H1 (cell line): ENCODE measurements around the gene TPRKB. TPM values are rescaled to one million over a fixed set of nuclear protein-coding genes. Genes with fewer than 3 reads are reported as not detected.

Experiments used
- CTCF ChIA-PET: fragments of 300-600 bp; sonication (Branson Sonifier 250); formaldehyde crosslinking; loops from one replicate; lab custom pipeline; 2021; ENCODE audit not compliant: partially characterized antibody; lab: Charles Lee
- POLR2A ChIA-PET: fragments of 300-600 bp; sonication (Branson Sonifier 250); formaldehyde crosslinking; loops from one replicate; lab custom pipeline; 2021; ENCODE audit warnings: inconsistent platforms; ENCODE audit not compliant: partially characterized antibody; lab: Charles Lee
- DNase-seq, 2 experiments: peaks; one replicate each; pipeline versions ENCODE4 v3.0.0 to v3.0.0-alpha.2; 2010 to 2022; ENCODE audit warnings: low spot score in 2 of 2, low read depth in 1 of 2, mixed read lengths in 1 of 2
- FAIRE-seq: peaks from 2 replicates; lab custom pipeline; 2011; peaks lifted over from hg19 to GRCh38; lab: Jason Lieb, UNC
- H2AFZ ChIP-seq: 2 replicates; pipeline ENCODE4 v1.8.1; 2012; ENCODE audit warnings: low read length, inconsistent platforms
- H2AK5ac ChIP-seq: 2 replicates; pipeline ENCODE4 v1.6.1; 2013; ENCODE audit warnings: low read depth, low read length
- H2BK120ac ChIP-seq: replicated peaks from 2 replicates; pipeline ENCODE3; 2013; ENCODE audit warnings: low read depth, low read length, inconsistent platforms
- H2BK12ac ChIP-seq: 2 replicates; pipeline ENCODE4 v1.6.1; 2013; ENCODE audit warnings: low read depth, low read length
- H2BK15ac ChIP-seq: 2 replicates; pipeline ENCODE4 v1.6.1; 2013; ENCODE audit warnings: low read length
- H2BK20ac ChIP-seq: 2 replicates; pipeline ENCODE4 v1.6.1; 2013; ENCODE audit warnings: low read length
- H2BK5ac ChIP-seq: 2 replicates; pipeline ENCODE4 v1.6.1; 2013; ENCODE audit warnings: low read depth, low read length
- H3K14ac ChIP-seq: 2 replicates; pipeline ENCODE4 v1.6.1; 2013; ENCODE audit warnings: inconsistent platforms; ENCODE audit not compliant: insufficient read length
- H3K18ac ChIP-seq: 2 replicates; pipeline ENCODE4 v1.6.1; 2013; ENCODE audit warnings: low read length; ENCODE audit errors: extremely low read depth
- H3K23ac ChIP-seq: 2 replicates; pipeline ENCODE4 v1.6.1; 2013; ENCODE audit warnings: inconsistent platforms; ENCODE audit not compliant: insufficient read length
- H3K23me2 ChIP-seq: 2 replicates; pipeline ENCODE4 v1.6.1; 2013; ENCODE audit warnings: low read depth, low read length
- H3K27ac ChIP-seq: 2 replicates; pipeline ENCODE4 v1.6.1; 2011; ENCODE audit warnings: low read depth, low read length, inconsistent platforms
- H3K27me3 ChIP-seq, 4 experiments: replicated peaks in 1 of 4; 1 replicate in 1 of 4; 2 replicates in 3 of 4; pipeline versions ENCODE4 v1.6.1 to v1.8.1; 2011 to 2013; ENCODE audit warnings: low read length in 3 of 4, mild to moderate bottlenecking in 3 of 4, inconsistent platforms in 2 of 4, mixed read lengths in 2 of 4, moderate library complexity in 1 of 4; ENCODE audit not compliant: control insufficient read depth in 3 of 4, insufficient read depth in 3 of 4; ENCODE audit errors: extremely low read depth in 1 of 4
- H3K36me3 ChIP-seq, 4 experiments: 2 replicates each; pipeline versions ENCODE4 v1.6.1 to v1.8.1; 2011 to 2013; ENCODE audit warnings: mild to moderate bottlenecking in 4 of 4, low read length in 3 of 4, moderate library complexity in 2 of 4, control low read depth in 1 of 4, inconsistent platforms in 1 of 4; ENCODE audit not compliant: insufficient read depth in 4 of 4, control insufficient read depth in 2 of 4
- H3K4ac ChIP-seq: replicated peaks from 2 replicates; pipeline ENCODE3; 2013; ENCODE audit warnings: low read length, low read depth, mixed read lengths, inconsistent platforms; ENCODE audit not compliant: insufficient read length
- H3K4me1 ChIP-seq, 4 experiments: replicated peaks in 1 of 4; 1 replicate in 1 of 4; 2 replicates in 3 of 4; pipeline versions ENCODE4 v1.6.1 to v1.8.1; 2011 to 2013; ENCODE audit warnings: low read length in 3 of 4, inconsistent platforms in 2 of 4, mixed read lengths in 1 of 4; ENCODE audit not compliant: insufficient read depth in 4 of 4, control insufficient read depth in 3 of 4
- H3K4me2 ChIP-seq, 2 experiments: 2 replicates each; pipeline versions ENCODE4 v1.6.1 to v1.8.1; 2011 to 2013; ENCODE audit warnings: low read depth in 2 of 2, low read length in 2 of 2, control low read depth in 1 of 2, inconsistent platforms in 1 of 2, mild to moderate bottlenecking in 1 of 2; ENCODE audit not compliant: insufficient read depth in 1 of 2
- H3K4me3 ChIP-seq, 4 experiments: fragments of 200-600, 300-600 bp in 1 of 4; sonication (generic), shearing (Covaris generic), sonication (Bioruptor Twin) in 1 of 4; 2 replicates each; pipeline versions ENCODE4 v1.5.1 to v1.8.1; 2011 to 2016; ENCODE audit warnings: low read length in 4 of 4, low read depth in 3 of 4, control low read depth in 2 of 4, inconsistent platforms in 2 of 4, mild to moderate bottlenecking in 2 of 4, mixed read lengths in 1 of 4, moderate library complexity in 1 of 4; ENCODE audit not compliant: insufficient read depth in 2 of 4; ENCODE audit errors: extremely low read depth in 1 of 4
- H3K56ac ChIP-seq: replicated peaks from 2 replicates; pipeline ENCODE3; 2013; ENCODE audit warnings: low read depth, mild to moderate bottlenecking, mixed read lengths, low read length, inconsistent platforms; ENCODE audit not compliant: insufficient read length
- H3K79me1 ChIP-seq: 2 replicates; pipeline ENCODE4 v1.6.1; 2013; ENCODE audit warnings: low read depth, low read length, control low read depth
- H3K79me2 ChIP-seq, 2 experiments: 2 replicates each; pipeline versions ENCODE4 v1.6.1 to v1.8.1; 2012 to 2013; ENCODE audit warnings: low read length in 2 of 2, mild to moderate bottlenecking in 2 of 2, inconsistent platforms in 1 of 2; ENCODE audit not compliant: insufficient read depth in 2 of 2, control insufficient read depth in 1 of 2
- H3K9ac ChIP-seq, 4 experiments: replicated peaks in 1 of 4; 1 replicate in 1 of 4; 2 replicates in 3 of 4; pipeline versions ENCODE4 v1.6.1 to v1.8.1; 2011 to 2013; ENCODE audit warnings: low read depth in 3 of 4, low read length in 3 of 4, control low read depth in 2 of 4, mild to moderate bottlenecking in 2 of 4, moderate library complexity in 2 of 4, inconsistent platforms in 1 of 4; ENCODE audit errors: extremely low read depth in 1 of 4
- H3K9me3 ChIP-seq, 2 experiments: 2 replicates each; pipeline versions ENCODE4 v1.6.1 to v1.8.1; 2012 to 2013; ENCODE audit warnings: mild to moderate bottlenecking in 2 of 2, moderate library complexity in 2 of 2, control low read depth in 1 of 2, inconsistent platforms in 1 of 2, low read depth in 1 of 2, low read length in 1 of 2, mixed read lengths in 1 of 2; ENCODE audit not compliant: insufficient read depth in 2 of 2
- H4K20me1 ChIP-seq, 2 experiments: replicated peaks in 1 of 2; 2 replicates each; pipeline versions ENCODE3 to v1.8.1; 2011 to 2013; ENCODE audit warnings: inconsistent platforms in 2 of 2, low read length in 2 of 2, mild to moderate bottlenecking in 1 of 2; ENCODE audit not compliant: insufficient read depth in 2 of 2, control insufficient read depth in 1 of 2
- H4K5ac ChIP-seq: 2 replicates; pipeline ENCODE4 v1.6.1; 2013; ENCODE audit warnings: low read length, low read depth, mixed read lengths, inconsistent platforms; ENCODE audit not compliant: insufficient read length
- H4K8ac ChIP-seq: 2 replicates; pipeline ENCODE4 v1.8.0; 2013; ENCODE audit warnings: mild to moderate bottlenecking, moderate library complexity, low read length, inconsistent platforms; ENCODE audit not compliant: insufficient read depth; ENCODE audit errors: extremely low read depth
- H4K91ac ChIP-seq: replicated peaks from 2 replicates; pipeline ENCODE3; 2013; ENCODE audit warnings: low read length, mixed read lengths, inconsistent platforms; ENCODE audit not compliant: insufficient read length
- ATF2 ChIP-seq: IDR thresholded peaks from 2 replicates; pipeline ENCODE4 v1.6.1; 2012; ENCODE audit warnings: low read length, inconsistent platforms
- ATF3 ChIP-seq: IDR thresholded peaks from 2 replicates; pipeline ENCODE4 v1.6.1; 2011; ENCODE audit warnings: low read depth, mild to moderate bottlenecking, low read length; ENCODE audit not compliant: insufficient read depth
- FOSL1 ChIP-seq: IDR thresholded peaks from 2 replicates; pipeline ENCODE4 v1.6.1; 2011; ENCODE audit warnings: mild to moderate bottlenecking, low read depth, low read length, moderate library complexity; ENCODE audit not compliant: insufficient read depth
- JUN ChIP-seq: IDR thresholded peaks from 2 replicates; pipeline ENCODE4 v1.6.1; 2011; ENCODE audit warnings: low read depth, mild to moderate bottlenecking, improper control_type of control experiment, low read length
- MAX ChIP-seq: IDR thresholded peaks from 2 replicates; pipeline ENCODE4 v1.6.1; 2012; ENCODE audit warnings: inconsistent platforms
- PHF8 ChIP-seq: fragments of 200-600 bp; sonication (generic); conservative IDR thresholded peaks from 2 replicates; pipeline ENCODE4 v1.7.1; 2012; ENCODE audit warnings: low read depth, mild to moderate bottlenecking, inconsistent platforms, low read length, moderate library complexity
- RAD21 ChIP-seq, 2 experiments: IDR thresholded peaks in 1 of 2; conservative IDR thresholded peaks in 1 of 2; 2 replicates each; pipeline ENCODE4 v1.6.1; 2011; ENCODE audit warnings: low read depth in 2 of 2, low read length in 2 of 2, improper control_type of control experiment in 1 of 2, inconsistent platforms in 1 of 2, mild to moderate bottlenecking in 1 of 2, moderate library complexity in 1 of 2
- SP4 ChIP-seq: IDR thresholded peaks from 2 replicates; pipeline ENCODE4 v1.6.1; 2012; ENCODE audit warnings: low read length, inconsistent platforms
- SUZ12 ChIP-seq: fragments of 200-600 bp; sonication (generic); IDR thresholded peaks from 2 replicates; pipeline ENCODE4 v1.6.1; 2012; ENCODE audit warnings: mild to moderate bottlenecking, inconsistent platforms, low read length, moderate library complexity, mixed read lengths
- TCF12 ChIP-seq: IDR thresholded peaks from 2 replicates; pipeline ENCODE4 v1.6.1; 2011; ENCODE audit warnings: low read depth, mild to moderate bottlenecking, low read length
- WGBS, 2 experiments: shearing (Covaris generic) in 1 of 2; methylation state at CpG; one replicate each; pipeline versions ENCODE4 v1.1.6 to v1.1.7; 2013 to 2015; ENCODE audit warnings: low lambda C conversion rate in 2 of 2, mixed read lengths in 2 of 2, inconsistent platforms in 1 of 2, low coverage in 1 of 2, missing lambda C conversion rate in 1 of 2; ENCODE audit not compliant: insufficient replicate concordance in 2 of 2, insufficient coverage in 1 of 2, insufficient read length in 1 of 2; ENCODE audit errors: extremely low coverage in 1 of 2, missing lambda C conversion rate in 1 of 2; 5-methylcytosine and 5-hydroxymethylcytosine counted together
- polyA plus RNA-seq, 7 experiments: library from polyadenylated mRNA; depleted of rRNA in 3 of 7; stranded (reverse) in 5 of 7; unstranded in 2 of 7; fragments of >200 nt in 5 of 7; fragments of 200-250 nt in 2 of 7; gene quantifications; 1 replicate in 5 of 7; 2 replicates in 1 of 7; 4 replicates in 1 of 7; pipeline versions ENCODE4 v1.2.1 to v1.2.3, GENCODE V29; 2011 to 2013; ENCODE audit warnings: missing spikeins in 2 of 7, mixed read lengths in 2 of 7
- total RNA-seq: library from RNA; stranded (reverse); fragmentation: NEBNext Ultra II Directional; extraction: Animal tissue kit (Norgen Biotek cat#: 25700); gene quantifications from 2 replicates; pipeline ENCODE4 v1.2.1, GENCODE V29; 2021

Gene TPRKB
- total and polyA plus RNA-seq, 2 of the 8 experiments (the other 6 are each of a cell fraction or from before 2014, with no cell fraction given): 40.3 to 41.6 TPM

- Histone ChIP-seq H2BK120ac (no peak overlapping the region), H2BK12ac (no peak overlapping the region), H2AFZ (no peak overlapping the region), H4K20me1 (no peaks in the 10 kb centered on the region), H3K27ac (no peak overlapping the region), H2AK5ac (no peak overlapping the region), H3K9ac (no peak overlapping the region), H2BK20ac (no peak overlapping the region), H2BK15ac (no peak overlapping the region), H3K23me2 (no peaks in the 10 kb centered on the region), H3K79me2 (no peaks in the 10 kb centered on the region), H3K9me3 (peaks cover 22 to 29% of the 10 kb centered on the region in 2 experiments; a peak in 3 of 4 replicates), H3K18ac (no peak overlapping the region), H3K23ac (no peak overlapping the region), H4K91ac (no peak overlapping the region), H2BK5ac (no peak overlapping the region), H3K4me2 (no peak overlapping the region), H3K4me1 (no peaks in the 10 kb centered on the region), H3K56ac (no peak overlapping the region), H3K79me1 (no peaks in the 10 kb centered on the region), H3K27me3 (no peaks in the 10 kb centered on the region; a peak in 1 of 7 replicates), H3K14ac (no peak overlapping the region), H4K8ac (no peak overlapping the region), H3K4ac (no peak overlapping the region), H4K5ac (no peak overlapping the region), H3K36me3 (no peaks in the 10 kb centered on the region), H3K4me3 (no peak overlapping the region)
- FAIRE-seq (no peak), DNase-seq (no peak)
- ChIA-PET CTCF (interaction anchor here (1.5 kb wide), 1 partner anchor 13 kb away, joined by 3 read pairs; no protein-coding TSS in a partner anchor), POLR2A (no interaction called here)
- 90% methylated on average over 8 of the region's 8 CpGs; no CpG with 5 or more reads in 1 of the 2 experiments for WGBS, 2 experiments
- TF ChIP-seq TCF12 (no peak), SUZ12 (no peak), PHF8 (no peak), ATF2 (no peak), ATF3 (no peak), SP4 (no peak), RAD21 (IDR thresholded peaks at IDR 0.05 in 1 of 2, conservative IDR thresholded peaks at IDR 0.05 in 1 of 2; ENCODE audit: low read depth in 2 of 2, low read length in 2 of 2) (no peak), FOSL1 (no peak), MAX (no peak), JUN (no peak)
These were observed 35.0 kb downstream of the TPRKB start for GRCh38 chr2:73701968-73702665.
